Activated B cell treated with CpG ODN at 0.5 μM for 24 hours (primary cell): ENCODE measurements around the gene HGD. TPM values are rescaled to one million over a fixed set of nuclear protein-coding genes. Genes with fewer than 3 reads are reported as not detected.
"Not testable (repeated sequence)": the region's sequence is repeated elsewhere in the genome, so short reads cannot be mapped to it uniquely, and the experiment has no call there.

Experiments used
- ATAC-seq: fragments of 200-7000 bp; cut with Tn5 transposase; one replicate; pipeline ENCODE4 v1.10.0; 2021; ENCODE audit warnings: low read depth, mild to moderate bottlenecking, moderate library complexity
- CTCF ChIA-PET: fragments of 350-600 bp; sonication (Branson Sonifier 250); formaldehyde crosslinking; loops from one replicate; lab custom pipeline; 2021; ENCODE audit warnings: antibody characterized with exemption; lab: Charles Lee
- POLR2A ChIA-PET: fragments of 350-600 bp; sonication (Branson Sonifier 250); formaldehyde crosslinking; loops from one replicate; lab custom pipeline; 2021; ENCODE audit warnings: antibody characterized with exemption; lab: Charles Lee
- DNase-seq: peaks from one replicate; pipeline ENCODE4 v3.0.0; 2022
- H3K27ac Mint-ChIP-seq: one replicate; pipeline ENCODE4 v1.8.0; 2020; ENCODE audit warnings: mixed read lengths
- H3K27me3 Mint-ChIP-seq: one replicate; pipeline ENCODE4 v1.8.0; 2021; ENCODE audit warnings: mixed read lengths
- H3K36me3 Mint-ChIP-seq: one replicate; pipeline ENCODE4 v1.8.0; 2021; ENCODE audit warnings: low read depth, mixed read lengths
- H3K4me1 Mint-ChIP-seq: one replicate; pipeline ENCODE4 v1.8.0; 2021; ENCODE audit warnings: mixed read lengths
- H3K4me3 Mint-ChIP-seq: one replicate; pipeline ENCODE4 v1.8.0; 2020; ENCODE audit warnings: mild to moderate bottlenecking, mixed read lengths
- H3K9me3 Mint-ChIP-seq: one replicate; pipeline ENCODE4 v1.8.0; 2020; ENCODE audit warnings: mixed read lengths
- CTCF ChIP-seq: fragments of 200-600 bp; IDR thresholded peaks from one replicate; pipeline ENCODE4 v1.8.0; 2022; ENCODE audit warnings: antibody characterized with exemption, mild to moderate bottlenecking
- intact Hi-C: fragments of 100-400 bp; cut with micrococcal nuclease; formaldehyde crosslinking; loops from one replicate; pipeline ENCODE4 v1.15.1; 2024
- total RNA-seq: library from RNA; stranded (reverse); gene quantifications from 2 replicates; pipeline ENCODE4 v1.2.3, GENCODE V29; 2022

Gene HGD
- total RNA-seq, 1 donor from 2014 or later, result 1.0 TPM

GRCh38 chr3:120678984-120679383, 3.1 kb downstream of the HGD start:
- POLR2A ChIA-PET, result no interaction called here
- intact Hi-C loops, result no loop called here
- peaks cover 14% of the 10 kb centered on the region for H3K4me1 Mint-ChIP-seq
- H3K27me3 Mint-ChIP-seq, result peaks cover 4% of the 10 kb centered on the region
- ATAC-seq, result peak; percentile 28
- no peak for DNase-seq
- CTCF ChIA-PET, result no interaction called here
- H3K9me3 Mint-ChIP-seq, result peaks cover 11% of the 10 kb centered on the region
- no peak overlapping the region for H3K4me3 Mint-ChIP-seq
- no peak for TF ChIP-seq CTCF
- H3K36me3 Mint-ChIP-seq, result no peaks in the 10 kb centered on the region
- H3K27ac Mint-ChIP-seq, result no peak overlapping the region

- H3K4me3 Mint-ChIP-seq, result peak overlapping the region; percentile 25
- intact Hi-C loops, result no loop called here
- ATAC-seq (peak; percentile 73), DNase-seq (no peak)
- peaks cover 14% of the 10 kb centered on the region for H3K4me1 Mint-ChIP-seq
- H3K27ac Mint-ChIP-seq, result no peak overlapping the region
- TF ChIP-seq CTCF, result no peak
- peaks cover 4% of the 10 kb centered on the region for H3K27me3 Mint-ChIP-seq
- CTCF ChIA-PET, result no interaction called here
- H3K36me3 Mint-ChIP-seq, result no peaks in the 10 kb centered on the region
- H3K9me3 Mint-ChIP-seq, result peaks cover 11% of the 10 kb centered on the region
- POLR2A ChIA-PET, result no interaction called here
Measured at GRCh38 chr3:120678331-120678947, 3.6 kb downstream of the HGD start.

GRCh38 chr3:120677193-120677592, 4.8 kb downstream of the HGD start:
- H3K4me3 Mint-ChIP-seq, POLR2A ChIA-PET, H3K27me3 Mint-ChIP-seq, DNase-seq, CTCF ChIA-PET, ATAC-seq, intact Hi-C loops, H3K36me3 Mint-ChIP-seq, H3K27ac Mint-ChIP-seq: not testable (repeated sequence)
- peaks cover 14% of the 10 kb centered on the region for H3K4me1 Mint-ChIP-seq
- peaks cover 11% of the 10 kb centered on the region for H3K9me3 Mint-ChIP-seq

GRCh38 chr3:120673116-120673515, 8.9 kb downstream of the HGD start:
- Mint-ChIP-seq H3K4me3 (no peak overlapping the region), H3K36me3 (no peaks in the 10 kb centered on the region), H3K9me3 (peaks cover 14% of the 10 kb centered on the region), H3K27ac (no peak overlapping the region), H3K27me3 (peaks cover 4% of the 10 kb centered on the region), H3K4me1 (no peaks in the 10 kb centered on the region)
- ChIA-PET CTCF (no interaction called here), POLR2A (no interaction called here)
- intact Hi-C loops, result no loop called here
- ATAC-seq (no peak), DNase-seq (no peak)
- TF ChIP-seq CTCF, result no peak

GRCh38 chr3:120670576-120670975, 11.5 kb downstream of the HGD start:
- no peak overlapping the region for H3K4me3 Mint-ChIP-seq
- intact Hi-C loops, result no loop called here
- H3K27ac Mint-ChIP-seq, result no peak overlapping the region
- no peaks in the 10 kb centered on the region for H3K4me1 Mint-ChIP-seq
- peaks cover 6% of the 10 kb centered on the region for H3K27me3 Mint-ChIP-seq
- CTCF ChIA-PET, result no interaction called here
- H3K36me3 Mint-ChIP-seq, result no peaks in the 10 kb centered on the region
- POLR2A ChIA-PET, result no interaction called here
- DNase-seq, result no peak
- ATAC-seq, result no peak
- TF ChIP-seq CTCF, result no peak
- peaks cover 3% of the 10 kb centered on the region for H3K9me3 Mint-ChIP-seq

- H3K27me3 Mint-ChIP-seq, result peaks cover 16% of the 10 kb centered on the region
- no peak for ATAC-seq
- intact Hi-C loops, result no loop called here
- ChIA-PET POLR2A (no interaction called here), CTCF (no interaction called here)
- H3K36me3 Mint-ChIP-seq, result no peaks in the 10 kb centered on the region
- H3K27ac Mint-ChIP-seq, result no peak overlapping the region
- no peaks in the 10 kb centered on the region for H3K4me1 Mint-ChIP-seq
- no peak for DNase-seq
- TF ChIP-seq CTCF, result no peak
- H3K9me3 Mint-ChIP-seq, result no peaks in the 10 kb centered on the region
- H3K4me3 Mint-ChIP-seq, result no peak overlapping the region
Measured at GRCh38 chr3:120664926-120665325, 17.1 kb downstream of the HGD start.
